ENCODE measurements around the gene ARHGEF6. TPM values are rescaled to one million over a fixed set of nuclear protein-coding genes. Genes with fewer than 3 reads are reported as not detected.
A peak's percentile ranks its signal among the peaks of the same experiment; 100 is the strongest.
"Not testable (repeated sequence)": the region's sequence is repeated elsewhere in the genome, so short reads cannot be mapped to it uniquely, and the experiment has no call there.

Gene ARHGEF6
- total RNA-seq, 1 donor from 2014 or later = 4.7 TPM

DNA sequence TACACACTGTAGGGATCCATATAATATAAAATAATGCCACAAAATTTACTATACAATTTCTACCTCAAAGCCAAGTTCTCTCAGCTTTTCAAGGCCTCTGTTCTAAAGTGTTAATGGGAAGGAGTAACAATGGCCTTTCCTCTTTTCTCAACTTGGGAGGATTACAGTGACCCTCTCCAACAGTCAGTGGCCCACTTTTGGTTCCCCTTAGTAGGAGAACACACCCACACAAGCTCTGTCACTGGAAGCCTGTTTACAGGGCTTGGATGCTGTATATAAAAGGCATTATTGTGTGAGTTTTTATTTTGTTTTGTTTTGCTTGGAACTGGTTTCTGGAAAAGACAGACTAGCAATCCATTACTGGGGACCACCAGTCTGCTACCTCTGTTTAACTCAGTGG lies 1.8 kb downstream of the ARHGEF6 start:
- H3K4me1 ChIP-seq (ENCODE audit: insufficient read depth, low read length) = no peaks in the 10 kb centered on the region
- no peaks in the 10 kb centered on the region for H3K36me3 Mint-ChIP-seq (ENCODE audit: low read depth, unreplicated experiment)
- H3K4me3 ChIP-seq (ENCODE audit: insufficient read depth, low read depth, low read length) = no peak overlapping the region
- no peak overlapping the region for H3K27ac Mint-ChIP-seq (ENCODE audit: unreplicated experiment)
- no peak for DNase-seq (ENCODE audit: low read depth)
- no peaks in the 10 kb centered on the region for H3K36me3 ChIP-seq (ENCODE audit: insufficient read depth, low read length)
- H2AFZ ChIP-seq (ENCODE audit: low read depth, low read length) = no peak overlapping the region
- H3K27ac ChIP-seq (ENCODE audit: low read depth, low read length) = no peak overlapping the region
- no peak overlapping the region for H3K9ac ChIP-seq (ENCODE audit: low read length)
- H3K27me3 Mint-ChIP-seq (ENCODE audit: low read depth, unreplicated experiment) = peaks cover 5% of the 10 kb centered on the region
- no peaks in the 10 kb centered on the region for H4K20me1 ChIP-seq (ENCODE audit: insufficient read depth, low read length)
- peaks cover 2% of the 10 kb centered on the region for H3K9me3 Mint-ChIP-seq (ENCODE audit: unreplicated experiment)
- H3K4me1 Mint-ChIP-seq (ENCODE audit: low read depth, unreplicated experiment) = no peaks in the 10 kb centered on the region
- no peak overlapping the region for H3K4me3 Mint-ChIP-seq (ENCODE audit: unreplicated experiment)
- H3K79me2 ChIP-seq (ENCODE audit: insufficient read depth, low read length) = no peaks in the 10 kb centered on the region
- no peak overlapping the region for H3K4me2 ChIP-seq (ENCODE audit: low read length)
- no peaks in the 10 kb centered on the region for H3K27me3 ChIP-seq (ENCODE audit: insufficient read depth, low read length)
- peak; percentile 9 for FAIRE-seq
- TF ChIP-seq, protein P1, sequence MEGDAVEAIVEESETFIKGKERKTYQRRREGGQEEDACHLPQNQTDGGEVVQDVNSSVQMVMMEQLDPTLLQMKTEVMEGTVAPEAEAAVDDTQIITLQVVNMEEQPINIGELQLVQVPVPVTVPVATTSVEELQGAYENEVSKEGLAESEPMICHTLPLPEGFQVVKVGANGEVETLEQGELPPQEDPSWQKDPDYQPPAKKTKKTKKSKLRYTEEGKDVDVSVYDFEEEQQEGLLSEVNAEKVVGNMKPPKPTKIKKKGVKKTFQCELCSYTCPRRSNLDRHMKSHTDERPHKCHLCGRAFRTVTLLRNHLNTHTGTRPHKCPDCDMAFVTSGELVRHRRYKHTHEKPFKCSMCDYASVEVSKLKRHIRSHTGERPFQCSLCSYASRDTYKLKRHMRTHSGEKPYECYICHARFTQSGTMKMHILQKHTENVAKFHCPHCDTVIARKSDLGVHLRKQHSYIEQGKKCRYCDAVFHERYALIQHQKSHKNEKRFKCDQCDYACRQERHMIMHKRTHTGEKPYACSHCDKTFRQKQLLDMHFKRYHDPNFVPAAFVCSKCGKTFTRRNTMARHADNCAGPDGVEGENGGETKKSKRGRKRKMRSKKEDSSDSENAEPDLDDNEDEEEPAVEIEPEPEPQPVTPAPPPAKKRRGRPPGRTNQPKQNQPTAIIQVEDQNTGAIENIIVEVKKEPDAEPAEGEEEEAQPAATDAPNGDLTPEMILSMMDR (IDR thresholded peaks at IDR 0.05; ENCODE audit: insufficient read depth, low read depth, low read length) = no peak
- no peak for TF ChIP-seq EZH2 (IDR thresholded peaks at IDR 0.05; ENCODE audit: insufficient read depth, low read length)
- H3K9me3 ChIP-seq (ENCODE audit: insufficient read depth, low read depth, low read length) = no peaks in the 10 kb centered on the region

DNA sequence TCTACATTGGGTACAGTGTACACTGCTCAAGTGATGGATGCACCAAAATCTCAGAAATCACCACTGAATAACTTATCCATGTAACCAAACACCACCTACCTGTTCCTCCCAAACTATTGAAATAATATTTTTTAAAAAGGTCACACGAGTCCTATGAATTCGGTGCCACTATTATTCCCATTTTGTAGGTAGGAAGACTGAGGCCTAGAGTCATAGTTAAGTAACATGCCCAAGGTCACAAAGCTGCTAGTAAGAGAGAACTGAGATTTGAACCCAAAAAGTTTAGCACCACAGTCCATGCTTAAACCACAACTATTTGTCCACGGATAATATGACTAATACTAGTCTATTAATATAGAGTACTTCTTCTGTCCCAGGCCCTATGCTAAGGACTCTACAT lies 2.7 kb downstream of the ARHGEF6 start:
- Histone ChIP-seq H3K4me2 (ENCODE audit: low read length) (no peak overlapping the region), H3K27me3 (ENCODE audit: insufficient read depth, low read length) (no peaks in the 10 kb centered on the region), H4K20me1 (ENCODE audit: insufficient read depth, low read length) (no peaks in the 10 kb centered on the region), H3K27ac (ENCODE audit: low read depth, low read length) (no peak overlapping the region), H3K79me2 (ENCODE audit: insufficient read depth, low read length) (no peaks in the 10 kb centered on the region), H3K4me1 (ENCODE audit: insufficient read depth, low read length) (no peaks in the 10 kb centered on the region), H3K9me3 (ENCODE audit: insufficient read depth, low read depth, low read length) (no peaks in the 10 kb centered on the region), H3K36me3 (ENCODE audit: insufficient read depth, low read length) (no peaks in the 10 kb centered on the region), H2AFZ (ENCODE audit: low read depth, low read length) (no peak overlapping the region), H3K4me3 (ENCODE audit: insufficient read depth, low read depth, low read length) (no peak overlapping the region), H3K9ac (ENCODE audit: low read length) (no peak overlapping the region)
- H3K9me3 Mint-ChIP-seq (ENCODE audit: unreplicated experiment) = no peaks in the 10 kb centered on the region
- DNase-seq (ENCODE audit: low read depth) = no peak
- TF ChIP-seq, protein P1 (IDR thresholded peaks at IDR 0.05; ENCODE audit: insufficient read depth, low read depth, low read length) = no peak
- TF ChIP-seq EZH2 (IDR thresholded peaks at IDR 0.05; ENCODE audit: insufficient read depth, low read length) = no peak
- no peak overlapping the region for H3K4me3 Mint-ChIP-seq (ENCODE audit: unreplicated experiment)
- no peaks in the 10 kb centered on the region for H3K4me1 Mint-ChIP-seq (ENCODE audit: low read depth, unreplicated experiment)
- peak; percentile 37 for FAIRE-seq
- no peak overlapping the region for H3K27ac Mint-ChIP-seq (ENCODE audit: unreplicated experiment)
- peaks cover 2% of the 10 kb centered on the region for H3K27me3 Mint-ChIP-seq (ENCODE audit: low read depth, unreplicated experiment)
- no peaks in the 10 kb centered on the region for H3K36me3 Mint-ChIP-seq (ENCODE audit: low read depth, unreplicated experiment)

DNA sequence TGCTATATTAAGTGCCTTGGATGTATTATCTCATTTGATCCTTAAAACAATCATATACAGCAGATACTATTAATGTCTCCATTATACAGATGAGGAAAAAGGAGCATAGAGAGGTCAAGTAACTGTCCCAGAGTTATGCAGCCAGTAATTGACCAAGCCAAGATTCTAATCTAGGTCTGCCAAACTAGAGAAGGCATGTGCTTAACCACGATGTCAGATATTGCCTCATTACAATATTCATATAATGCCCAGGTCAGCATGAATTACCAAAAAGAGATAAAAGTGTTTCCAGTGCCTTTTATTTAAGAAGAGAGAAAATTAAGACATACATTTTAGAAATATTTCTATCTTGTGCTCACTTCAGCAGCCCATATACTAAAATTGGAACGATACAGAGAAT lies 7.1 kb downstream of the ARHGEF6 start:
- H3K4me3 Mint-ChIP-seq (ENCODE audit: unreplicated experiment) = no peak overlapping the region
- H3K9ac ChIP-seq (ENCODE audit: low read length) = no peak overlapping the region
- no peaks in the 10 kb centered on the region for H3K36me3 Mint-ChIP-seq (ENCODE audit: low read depth, unreplicated experiment)
- no peak overlapping the region for H3K27ac Mint-ChIP-seq (ENCODE audit: unreplicated experiment)
- no peaks in the 10 kb centered on the region for H3K27me3 ChIP-seq (ENCODE audit: insufficient read depth, low read length)
- FAIRE-seq = peak; percentile 37
- TF ChIP-seq EZH2 (IDR thresholded peaks at IDR 0.05; ENCODE audit: insufficient read depth, low read length) = no peak
- TF ChIP-seq, protein P1 (IDR thresholded peaks at IDR 0.05; ENCODE audit: insufficient read depth, low read depth, low read length) = no peak
- peaks cover 2% of the 10 kb centered on the region for H3K27me3 Mint-ChIP-seq (ENCODE audit: low read depth, unreplicated experiment)
- no peak for DNase-seq (ENCODE audit: low read depth)
- no peak overlapping the region for H3K4me2 ChIP-seq (ENCODE audit: low read length)
- no peaks in the 10 kb centered on the region for H4K20me1 ChIP-seq (ENCODE audit: insufficient read depth, low read length)
- no peak overlapping the region for H3K4me3 ChIP-seq (ENCODE audit: insufficient read depth, low read depth, low read length)
- H3K4me1 Mint-ChIP-seq (ENCODE audit: low read depth, unreplicated experiment) = no peaks in the 10 kb centered on the region
- H3K36me3 ChIP-seq (ENCODE audit: insufficient read depth, low read length) = no peaks in the 10 kb centered on the region
- H3K27ac ChIP-seq (ENCODE audit: low read depth, low read length) = no peak overlapping the region
- H3K9me3 ChIP-seq (ENCODE audit: insufficient read depth, low read depth, low read length) = no peaks in the 10 kb centered on the region
- H2AFZ ChIP-seq (ENCODE audit: low read depth, low read length) = no peak overlapping the region
- peaks cover 4% of the 10 kb centered on the region for H3K4me1 ChIP-seq (ENCODE audit: insufficient read depth, low read length)
- no peaks in the 10 kb centered on the region for H3K9me3 Mint-ChIP-seq (ENCODE audit: unreplicated experiment)
- H3K79me2 ChIP-seq (ENCODE audit: insufficient read depth, low read length) = no peaks in the 10 kb centered on the region

DNA sequence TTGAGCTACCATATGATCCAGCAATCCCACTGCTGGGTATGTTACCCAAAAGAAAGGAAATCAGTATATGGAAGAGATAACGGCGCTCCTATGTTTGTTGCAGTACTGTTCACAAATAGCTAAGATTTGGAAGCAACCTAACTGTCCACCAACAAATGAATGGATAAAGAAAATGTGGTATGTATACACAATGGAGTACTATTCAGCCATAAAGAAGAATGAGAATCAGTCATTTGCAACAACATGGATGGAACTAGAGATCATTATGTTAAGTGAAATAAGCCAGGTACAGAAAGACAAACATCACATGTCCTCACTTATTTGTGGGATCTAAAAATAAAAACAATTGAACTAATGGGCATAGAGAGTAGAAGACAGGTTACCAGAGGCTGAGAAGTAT lies 8.9 kb downstream of the ARHGEF6 start:
- not testable (repeated sequence) for H3K9me3 Mint-ChIP-seq (ENCODE audit: unreplicated experiment); H3K4me1 Mint-ChIP-seq (ENCODE audit: low read depth, unreplicated experiment); DNase-seq (ENCODE audit: low read depth); H3K36me3 Mint-ChIP-seq (ENCODE audit: low read depth, unreplicated experiment); H3K27ac Mint-ChIP-seq (ENCODE audit: unreplicated experiment); FAIRE-seq; H3K4me3 ChIP-seq (ENCODE audit: insufficient read depth, low read depth, low read length); H3K27me3 Mint-ChIP-seq (ENCODE audit: low read depth, unreplicated experiment); H3K9me3 ChIP-seq (ENCODE audit: insufficient read depth, low read depth, low read length); H4K20me1 ChIP-seq (ENCODE audit: insufficient read depth, low read length); H3K36me3 ChIP-seq (ENCODE audit: insufficient read depth, low read length); H3K9ac ChIP-seq (ENCODE audit: low read length); H3K27ac ChIP-seq (ENCODE audit: low read depth, low read length); H3K4me3 Mint-ChIP-seq (ENCODE audit: unreplicated experiment); H3K4me2 ChIP-seq (ENCODE audit: low read length); H3K79me2 ChIP-seq (ENCODE audit: insufficient read depth, low read length); H3K27me3 ChIP-seq (ENCODE audit: insufficient read depth, low read length); H2AFZ ChIP-seq (ENCODE audit: low read depth, low read length)
- peaks cover 11% of the 10 kb centered on the region for H3K4me1 ChIP-seq (ENCODE audit: insufficient read depth, low read length)

Data from astrocyte (in vitro differentiated cells and primary cell).